ENCODE data around the gene HS6ST3. TPM values are rescaled to one million over a fixed set of nuclear protein-coding genes. Genes with fewer than 3 reads are reported as not detected.

Gene HS6ST3
- total and polyA plus RNA-seq, 9 of the 15 experiments (the other 6 are each of a cell fraction or from before 2014, with no cell fraction given) = not detected

- in situ Hi-C loops (cut with MboI) = no loop called here
- TF ChIP-seq HBP1 (CRISPR knock-in tag; IDR thresholded peaks at IDR 0.05) (no peak), NCOA4 (IDR thresholded peaks at IDR 0.05; ENCODE audit: partially characterized antibody) (no peak), MAFG (tag; conservative IDR thresholded peaks at IDR 0.05) (no peak), SAP30 (IDR thresholded peaks at IDR 0.05; ENCODE audit: borderline replicate concordance, insufficient read depth, low read depth, low read length, poor library complexity, severe bottlenecking) (no peak), KAT7 (CRISPR knock-in tag; IDR thresholded peaks at IDR 0.05; ENCODE audit: borderline replicate concordance) (no peak), ZNF644 (tag; IDR thresholded peaks at IDR 0.05; ENCODE audit: low read depth) (no peak), EWSR1 (IDR thresholded peaks at IDR 0.05; ENCODE audit: borderline replicate concordance, low read depth, partially characterized antibody) (no peak), CREB3L1 (IDR thresholded peaks at IDR 0.05; ENCODE audit: borderline replicate concordance, low read depth) (no peak), ZNF583 (CRISPR knock-in tag; IDR thresholded peaks at IDR 0.05) (no peak)
Observed at GRCh38 chr13:96308568-96308967, 218.7 kb downstream of the HS6ST3 start.

More at GRCh38 chr13:96308568-96308967, 218.7 kb downstream of the HS6ST3 start:
- Histone ChIP-seq H3K79me2 (ENCODE audit: control insufficient read depth, insufficient read depth, low read length) (no peaks in the 10 kb centered on the region), H3K4me3 (no peak overlapping the region), H3K36me3 (ENCODE audit: control insufficient read depth, insufficient read depth, low read length) (no peaks in the 10 kb centered on the region), H3K4me1 (replicated peaks in 1 of 2; ENCODE audit: control insufficient read depth in 2 of 2, insufficient read depth in 2 of 2, low read length in 2 of 2) (no peaks in the 10 kb centered on the region), H3K9ac (ENCODE audit: insufficient read depth in 1 of 2, low read depth in 2 of 2, low read length in 2 of 2) (no peak overlapping the region), H3K9me1 (ENCODE audit: control insufficient read depth, insufficient read depth, low read length) (no peaks in the 10 kb centered on the region), H3K27me3 (ENCODE audit: control insufficient read depth in 2 of 2, insufficient read depth in 2 of 2, low read length in 2 of 2) (no peaks in the 10 kb centered on the region), H3K9me3 (replicated peaks; ENCODE audit: control insufficient read depth, insufficient read depth, low read depth, low read length) (no peaks in the 10 kb centered on the region), H3K27ac (ENCODE audit: extremely low read depth, low read depth, low read length) (no peak overlapping the region), H3K4me2 (ENCODE audit: insufficient read depth, low read length) (no peak overlapping the region), H2AFZ (ENCODE audit: low read depth, low read length) (no peak overlapping the region), H4K20me1 (replicated peaks; ENCODE audit: control insufficient read depth, insufficient read depth, low read length) (no peaks in the 10 kb centered on the region)
- DNase-seq (ENCODE audit: extremely low read depth in 1 of 4, low spot score in 3 of 4) (no peak), ATAC-seq (no peak), FAIRE-seq (no peak)
- POLR2A ChIA-PET = no interaction called here
- intact Hi-C loops (cut with micrococcal nuclease) = no loop called here
- WGBS (ENCODE audit: insufficient coverage, low coverage, missing lambda C conversion rate) = 6% methylated on average over 3 of the region's 3 CpGs
- CTCF ChIA-PET (ENCODE audit: low intra/inter-chr PET ratio) = no interaction called here
- no TSS peak for BruUV-seq (replicated peaks)
